Measurements from ENCODE around the gene GUCA1A. TPM values are rescaled to one million over a fixed set of nuclear protein-coding genes. Genes with fewer than 3 reads are reported as not detected.

The GUCA1A gene
- total RNA-seq, 2 donors from 2014 or later = not detected

DNA sequence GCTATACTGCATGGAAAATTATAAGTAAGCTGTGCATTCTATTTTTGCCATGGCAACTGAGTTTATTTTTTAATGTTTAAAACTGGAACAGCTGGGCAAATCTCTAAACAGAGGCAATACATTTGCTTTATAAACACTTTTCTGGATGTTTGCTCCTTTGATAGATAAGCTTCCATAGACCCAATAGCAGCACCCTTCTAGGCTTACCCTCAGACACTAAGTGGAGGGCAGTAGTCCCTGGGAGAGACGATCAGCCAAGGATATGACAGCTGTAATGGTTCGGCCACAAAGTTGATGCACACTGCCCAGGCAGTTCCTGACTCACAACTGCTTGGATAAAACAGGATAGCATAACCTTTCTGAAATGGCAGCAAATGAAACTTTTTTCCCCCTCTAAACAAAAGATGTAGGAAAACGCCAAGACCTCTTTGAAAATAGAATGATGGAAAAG lies 53.0 kb downstream of the GUCA1A start:
- H3K4me3 ChIP-seq = no peak overlapping the region
- TF ChIP-seq, protein P1, sequence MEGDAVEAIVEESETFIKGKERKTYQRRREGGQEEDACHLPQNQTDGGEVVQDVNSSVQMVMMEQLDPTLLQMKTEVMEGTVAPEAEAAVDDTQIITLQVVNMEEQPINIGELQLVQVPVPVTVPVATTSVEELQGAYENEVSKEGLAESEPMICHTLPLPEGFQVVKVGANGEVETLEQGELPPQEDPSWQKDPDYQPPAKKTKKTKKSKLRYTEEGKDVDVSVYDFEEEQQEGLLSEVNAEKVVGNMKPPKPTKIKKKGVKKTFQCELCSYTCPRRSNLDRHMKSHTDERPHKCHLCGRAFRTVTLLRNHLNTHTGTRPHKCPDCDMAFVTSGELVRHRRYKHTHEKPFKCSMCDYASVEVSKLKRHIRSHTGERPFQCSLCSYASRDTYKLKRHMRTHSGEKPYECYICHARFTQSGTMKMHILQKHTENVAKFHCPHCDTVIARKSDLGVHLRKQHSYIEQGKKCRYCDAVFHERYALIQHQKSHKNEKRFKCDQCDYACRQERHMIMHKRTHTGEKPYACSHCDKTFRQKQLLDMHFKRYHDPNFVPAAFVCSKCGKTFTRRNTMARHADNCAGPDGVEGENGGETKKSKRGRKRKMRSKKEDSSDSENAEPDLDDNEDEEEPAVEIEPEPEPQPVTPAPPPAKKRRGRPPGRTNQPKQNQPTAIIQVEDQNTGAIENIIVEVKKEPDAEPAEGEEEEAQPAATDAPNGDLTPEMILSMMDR (IDR thresholded peaks at IDR 0.05) = no peak
- no peaks in the 10 kb centered on the region for H3K4me1 ChIP-seq
- no peaks in the 10 kb centered on the region for H3K27me3 ChIP-seq
- no peak overlapping the region for H3K27ac ChIP-seq
- DNase-seq (ENCODE audit: low spot score) = no peak
- H3K9me3 ChIP-seq = no peaks in the 10 kb centered on the region
- no peaks in the 10 kb centered on the region for H3K36me3 ChIP-seq

DNA sequence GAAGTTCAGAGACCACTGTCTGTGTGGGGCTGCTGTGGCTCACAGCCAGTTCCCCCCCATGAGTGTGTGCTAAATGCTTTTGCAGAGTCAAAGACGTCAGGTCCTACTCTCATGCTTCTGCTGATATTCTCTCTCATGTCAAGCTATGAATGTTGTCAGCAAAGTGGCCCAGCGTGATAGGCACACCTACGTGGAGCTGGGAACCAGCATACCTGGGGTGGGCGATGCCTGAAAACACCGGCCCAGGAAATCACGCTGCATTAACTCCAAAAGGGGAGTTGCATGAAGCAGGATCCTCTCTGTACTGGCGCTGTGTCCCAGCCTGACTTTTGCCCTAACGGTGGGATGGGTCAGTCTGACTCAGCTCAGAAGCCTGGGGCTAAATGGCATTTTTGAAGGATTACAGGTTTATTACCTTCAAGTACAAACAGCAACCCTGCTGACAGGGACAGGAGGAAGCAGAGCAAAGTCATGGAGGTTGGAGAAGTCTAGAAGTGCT lies 53.5 kb downstream of the GUCA1A start:
- Histone ChIP-seq H3K9me3 (no peaks in the 10 kb centered on the region), H3K4me1 (no peaks in the 10 kb centered on the region), H3K36me3 (no peaks in the 10 kb centered on the region), H3K27me3 (no peaks in the 10 kb centered on the region), H3K4me3 (no peak overlapping the region), H3K27ac (no peak overlapping the region)
- no peak for DNase-seq (ENCODE audit: low spot score)
- TF ChIP-seq, protein P1 (IDR thresholded peaks at IDR 0.05) = no peak

DNA sequence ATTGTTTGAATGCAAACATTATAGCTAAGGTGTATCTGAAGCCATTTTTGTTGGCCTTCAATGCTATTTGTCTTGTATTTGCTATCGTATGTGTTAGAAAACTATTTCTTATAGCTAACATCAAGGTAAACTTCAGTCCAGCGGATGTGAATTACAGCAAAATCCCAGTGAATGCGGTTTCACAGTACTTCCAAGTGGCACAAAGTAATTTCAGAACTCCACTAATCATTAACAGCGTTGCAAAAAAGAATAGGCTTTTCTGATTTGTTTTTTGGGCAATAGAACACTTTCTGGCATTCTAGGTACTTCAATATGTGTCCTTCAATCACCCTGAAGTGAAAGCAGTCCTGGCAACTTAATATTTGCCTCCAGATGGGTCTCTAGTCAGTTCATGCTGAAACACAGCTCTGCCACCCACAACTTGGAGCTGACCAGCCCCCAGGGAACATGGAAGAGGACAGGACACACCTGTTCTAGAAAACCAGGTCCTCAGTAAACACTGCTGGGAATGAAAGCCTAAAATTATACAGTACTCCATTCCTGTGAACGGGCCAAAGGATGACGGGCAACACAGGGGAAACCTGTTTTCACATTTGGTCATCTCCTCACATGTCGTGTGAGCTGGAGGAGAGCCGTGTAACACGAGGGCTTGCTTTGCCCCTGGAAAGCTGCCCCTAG lies 54.1 kb downstream of the GUCA1A start:
- Histone ChIP-seq H3K4me3 (no peak overlapping the region), H3K27me3 (no peaks in the 10 kb centered on the region), H3K36me3 (no peaks in the 10 kb centered on the region), H3K4me1 (no peaks in the 10 kb centered on the region), H3K27ac (no peak overlapping the region), H3K9me3 (no peaks in the 10 kb centered on the region)
- DNase-seq (ENCODE audit: low spot score) = no peak
- TF ChIP-seq, protein P1 (IDR thresholded peaks at IDR 0.05) = no peak

DNA sequence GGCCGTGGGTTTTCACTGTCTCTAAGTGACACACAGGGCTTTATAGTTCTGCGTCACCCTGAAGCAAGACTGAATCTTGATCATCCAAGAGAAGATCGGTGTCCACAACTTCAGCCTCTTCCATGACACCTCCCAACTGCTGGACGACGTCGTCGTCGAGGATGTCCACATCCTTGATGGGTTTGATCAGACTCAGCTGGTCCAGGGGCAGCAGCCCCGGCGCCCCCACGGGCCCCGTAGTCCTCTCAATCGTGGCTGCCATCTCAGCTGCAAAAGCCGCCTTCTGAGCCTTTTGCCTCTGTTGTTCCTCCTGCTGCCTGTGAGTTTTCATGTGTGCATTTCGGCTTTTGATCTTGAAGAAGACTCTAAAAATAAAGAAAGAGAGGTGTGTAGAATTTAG lies 55.1 kb downstream of the GUCA1A start:
- Histone ChIP-seq H3K36me3 (no peaks in the 10 kb centered on the region), H3K4me3 (no peak overlapping the region), H3K27me3 (no peaks in the 10 kb centered on the region), H3K9me3 (no peaks in the 10 kb centered on the region), H3K4me1 (no peaks in the 10 kb centered on the region), H3K27ac (no peak overlapping the region)
- no peak for DNase-seq (ENCODE audit: low spot score)
- TF ChIP-seq, protein P1 (IDR thresholded peaks at IDR 0.05) = no peak

Other genes with a start within 250 kb of the GUCA1A start
- 100 to 1,000 TPM in 1 of 2 donors, 10 to 100 TPM in 1; 78.7 to 129 TPM for gene CCND3, start 231.6 kb upstream of the GUCA1A start, total RNA-seq
- 10 to 100 TPM; 21.9 to 35.8 TPM for gene TAF8, start 122.8 kb upstream of the GUCA1A start, total RNA-seq
- 1 to 10 TPM; 1.9 to 2.8 TPM for gene C6orf132, start 30.7 kb upstream of the GUCA1A start, total RNA-seq
- under 1 TPM; 0.74 to 0.83 TPM for gene GUCA1B, start 21.6 kb downstream of the GUCA1A start, total RNA-seq
- 10 to 100 TPM; 27.9 to 52.4 TPM for gene MRPS10, start 44.5 kb downstream of the GUCA1A start, total RNA-seq